HL-60 (cell line): ENCODE data around the gene EIF4B.

Experiments used
- DNase-seq, 2 experiments: peaks; one replicate each; pipeline ENCODE4 v3.0.0-alpha.2; 2010 to 2020; ENCODE audit warnings: low read depth in 1 of 2, low spot score in 1 of 2
- H3K27ac ChIP-seq: fragments of 250-450 bp; sonication (Bioruptor Pico); replicated peaks from 2 replicates; pipeline ENCODE4 v1.5.1; 2020; ENCODE audit warnings: mild to moderate bottlenecking, moderate library complexity
- H3K27me3 ChIP-seq: fragments of 250-450 bp; sonication (Bioruptor Pico); 2 replicates; pipeline ENCODE4 v1.5.1; 2021; ENCODE audit warnings: mild to moderate bottlenecking, moderate library complexity; ENCODE audit not compliant: insufficient read depth, poor library complexity, severe bottlenecking
- H3K4me3 ChIP-seq: replicated peaks from 2 replicates; pipeline ENCODE4 v1.5.1; 2011; ENCODE audit warnings: mild to moderate bottlenecking, control low read depth, low read length; ENCODE audit not compliant: insufficient read depth
- CTCF ChIP-seq: IDR thresholded peaks from one replicate; pipeline ENCODE4 v1.5.1; 2011; ENCODE audit warnings: low read length, control low read depth, inconsistent platforms; ENCODE audit not compliant: insufficient read depth
- GABPA ChIP-seq: IDR thresholded peaks from 2 replicates; pipeline ENCODE4 v1.6.1; 2012; ENCODE audit warnings: low read depth
- POLR2AphosphoS5 ChIP-seq: IDR thresholded peaks from 2 replicates; pipeline ENCODE4 v1.6.1; 2012; ENCODE audit warnings: low read depth
- SPI1 ChIP-seq: IDR thresholded peaks from 2 replicates; pipeline ENCODE4 v1.6.1; 2012; ENCODE audit warnings: low read depth, mild to moderate bottlenecking, borderline replicate concordance
- TF ChIP-seq, protein P1 (sequence below): IDR thresholded peaks from 2 replicates; pipeline ENCODE4 v1.6.1; 2012; ENCODE audit warnings: low read depth; ENCODE audit not compliant: insufficient replicate concordance

Gene EIF4B

GRCh38 chr12:53078425-53079225, 72.4 kb downstream of the EIF4B start:
- peak in 1 of 2 experiments; percentile 21 for DNase-seq
- peak overlapping the region; percentile 70 for H3K27ac ChIP-seq
- TF ChIP-seq SPI1 (no peak), GABPA (no peak), CTCF (no peak), POLR2AphosphoS5 (no peak)
- TF ChIP-seq, protein P1, sequence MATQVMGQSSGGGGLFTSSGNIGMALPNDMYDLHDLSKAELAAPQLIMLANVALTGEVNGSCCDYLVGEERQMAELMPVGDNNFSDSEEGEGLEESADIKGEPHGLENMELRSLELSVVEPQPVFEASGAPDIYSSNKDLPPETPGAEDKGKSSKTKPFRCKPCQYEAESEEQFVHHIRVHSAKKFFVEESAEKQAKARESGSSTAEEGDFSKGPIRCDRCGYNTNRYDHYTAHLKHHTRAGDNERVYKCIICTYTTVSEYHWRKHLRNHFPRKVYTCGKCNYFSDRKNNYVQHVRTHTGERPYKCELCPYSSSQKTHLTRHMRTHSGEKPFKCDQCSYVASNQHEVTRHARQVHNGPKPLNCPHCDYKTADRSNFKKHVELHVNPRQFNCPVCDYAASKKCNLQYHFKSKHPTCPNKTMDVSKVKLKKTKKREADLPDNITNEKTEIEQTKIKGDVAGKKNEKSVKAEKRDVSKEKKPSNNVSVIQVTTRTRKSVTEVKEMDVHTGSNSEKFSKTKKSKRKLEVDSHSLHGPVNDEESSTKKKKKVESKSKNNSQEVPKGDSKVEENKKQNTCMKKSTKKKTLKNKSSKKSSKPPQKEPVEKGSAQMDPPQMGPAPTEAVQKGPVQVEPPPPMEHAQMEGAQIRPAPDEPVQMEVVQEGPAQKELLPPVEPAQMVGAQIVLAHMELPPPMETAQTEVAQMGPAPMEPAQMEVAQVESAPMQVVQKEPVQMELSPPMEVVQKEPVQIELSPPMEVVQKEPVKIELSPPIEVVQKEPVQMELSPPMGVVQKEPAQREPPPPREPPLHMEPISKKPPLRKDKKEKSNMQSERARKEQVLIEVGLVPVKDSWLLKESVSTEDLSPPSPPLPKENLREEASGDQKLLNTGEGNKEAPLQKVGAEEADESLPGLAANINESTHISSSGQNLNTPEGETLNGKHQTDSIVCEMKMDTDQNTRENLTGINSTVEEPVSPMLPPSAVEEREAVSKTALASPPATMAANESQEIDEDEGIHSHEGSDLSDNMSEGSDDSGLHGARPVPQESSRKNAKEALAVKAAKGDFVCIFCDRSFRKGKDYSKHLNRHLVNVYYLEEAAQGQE, result no peak
- H3K27me3 ChIP-seq, result no peaks in the 10 kb centered on the region
- H3K4me3 ChIP-seq, result peak overlapping the region; percentile 84

DNA sequence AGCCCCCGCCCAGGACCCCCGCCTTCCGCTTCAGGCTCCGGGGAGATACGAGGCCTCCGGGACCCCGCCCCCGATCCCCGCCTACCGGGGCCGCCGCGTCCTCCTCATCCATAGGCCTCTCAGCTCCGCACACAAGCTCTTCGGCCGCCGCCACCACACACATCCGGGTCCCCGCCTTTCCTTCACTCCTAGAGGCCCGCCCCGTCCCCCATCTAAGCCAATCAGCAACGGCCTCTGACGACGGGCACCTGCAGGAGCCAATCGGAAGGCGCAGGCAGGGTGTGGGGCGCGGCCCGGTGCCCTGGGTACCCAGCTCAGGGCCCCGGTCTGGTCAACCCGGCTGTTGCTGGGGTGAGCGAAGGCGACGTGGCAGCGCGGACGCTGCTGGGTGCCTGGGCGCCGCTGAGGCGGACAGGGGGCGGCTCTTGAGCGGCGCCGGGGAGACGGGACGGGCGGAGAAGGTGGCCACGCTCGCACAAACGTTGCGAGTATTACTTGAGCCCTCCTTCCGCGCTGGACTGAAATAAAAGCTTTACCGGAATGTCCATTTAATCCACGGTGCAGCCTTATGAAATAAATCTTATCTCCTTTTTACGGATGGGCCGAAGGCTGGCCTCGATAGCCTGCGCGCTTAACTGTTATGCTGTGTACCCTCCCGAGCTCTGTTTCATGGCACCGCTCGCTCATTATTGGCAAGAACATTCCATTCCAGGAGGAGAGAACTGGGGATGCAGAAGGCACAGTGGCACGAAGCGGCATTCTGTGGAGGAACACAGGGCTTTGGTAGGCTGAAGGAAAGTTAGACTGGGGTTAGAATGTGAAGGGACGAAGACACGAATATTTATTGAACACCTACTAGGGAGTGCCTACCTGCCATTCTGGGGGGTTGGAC, 73.2 kb downstream of the EIF4B start, which contains the start of gene SPRYD3:
SPRYD3 (minus strand) TSS at position 165 of the 892 bp plus-strand sequence; CDS start at position 108, 57 bp downstream.
- H3K27ac ChIP-seq, result peak within 1 kb of the TSS; percentile 70
- H3K4me3 ChIP-seq, result peak within 1 kb of the TSS; percentile 84
- DNase-seq, result peak; percentile 94 to 97
- no peaks in the 10 kb centered on the region for H3K27me3 ChIP-seq
- no peak for TF ChIP-seq GABPA
- TF ChIP-seq POLR2AphosphoS5, result peak; percentile 70

- no peaks in the 10 kb centered on the region for H3K27me3 ChIP-seq
- H3K4me3 ChIP-seq, result no peak overlapping the region
- DNase-seq, result no peak
- TF ChIP-seq SPI1 (no peak), POLR2AphosphoS5 (no peak), CTCF (no peak), GABPA (no peak)
- TF ChIP-seq, protein P1, result no peak
- no peak overlapping the region for H3K27ac ChIP-seq
Observed at GRCh38 chr12:53082637-53083175, 76.5 kb downstream of the EIF4B start.

DNA sequence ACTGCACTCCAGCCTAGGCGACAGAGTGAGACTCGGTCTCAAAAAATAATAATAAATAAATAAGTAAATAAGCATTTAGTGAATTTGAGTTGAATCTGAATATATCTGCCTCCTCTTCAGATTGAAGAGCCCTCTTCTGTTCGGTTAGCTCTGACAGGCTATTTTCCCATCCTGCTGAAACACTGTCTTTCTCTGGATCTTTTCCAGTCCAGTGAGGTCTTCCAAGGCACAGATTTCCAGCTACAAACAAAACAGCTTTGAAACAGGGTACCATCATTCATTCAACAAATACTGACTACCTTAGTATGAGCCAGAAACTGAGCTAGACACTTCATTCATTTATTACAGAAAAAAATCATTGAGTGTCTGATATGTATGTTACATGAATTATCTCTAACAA, 80.1 kb downstream of the EIF4B start:
- no peak overlapping the region for H3K4me3 ChIP-seq
- TF ChIP-seq CTCF (no peak), POLR2AphosphoS5 (no peak), SPI1 (no peak), GABPA (no peak)
- TF ChIP-seq, protein P1, result no peak
- no peak for DNase-seq
- H3K27ac ChIP-seq, result no peak overlapping the region
- H3K27me3 ChIP-seq, result no peaks in the 10 kb centered on the region
